ENCODE measurements around the gene TGFA.

The TGFA gene

GRCh38 chr2:70523996-70524965 is 29.3 kb downstream of the TGFA start:
- no peak for DNase-seq (ENCODE audit: low read depth)

GRCh38 chr2:70523672-70523995 is 30.0 kb downstream of the TGFA start:
- no peak for DNase-seq (ENCODE audit: low read depth)

- DNase-seq (ENCODE audit: low read depth): no peak
Observed at GRCh38 chr2:70522627-70523026, 31.0 kb downstream of the TGFA start.

GRCh38 chr2:70520825-70521224 is 32.8 kb downstream of the TGFA start:
- no peak for DNase-seq (ENCODE audit: low read depth)

GRCh38 chr2:70519453-70519852 is 34.2 kb downstream of the TGFA start:
- DNase-seq (ENCODE audit: low read depth): no peak

GRCh38 chr2:70518557-70518956 is 35.1 kb downstream of the TGFA start:
- no peak for DNase-seq (ENCODE audit: low read depth)

GRCh38 chr2:70517804-70518203 is 35.8 kb downstream of the TGFA start:
- no peak for DNase-seq (ENCODE audit: low read depth)

- DNase-seq (ENCODE audit: low read depth): no peak
Observed at GRCh38 chr2:70516596-70516995, 37.0 kb downstream of the TGFA start.

- DNase-seq (ENCODE audit: low read depth): no peak
Observed at GRCh38 chr2:70515938-70516337, 37.7 kb downstream of the TGFA start.

- DNase-seq (ENCODE audit: low read depth): no peak
Observed at GRCh38 chr2:70514612-70515055, 39.0 kb downstream of the TGFA start.

- DNase-seq (ENCODE audit: low read depth): no peak
Observed at GRCh38 chr2:70513738-70514137, 39.9 kb downstream of the TGFA start.

- no peak for DNase-seq (ENCODE audit: low read depth)
Observed at GRCh38 chr2:70511971-70512729, 41.5 kb downstream of the TGFA start.

- no peak for DNase-seq (ENCODE audit: low read depth)
Observed at GRCh38 chr2:70510313-70510712, 43.3 kb downstream of the TGFA start.

GRCh38 chr2:70509565-70509964 is 44.1 kb downstream of the TGFA start:
- no peak for DNase-seq (ENCODE audit: low read depth)

- DNase-seq (ENCODE audit: low read depth): no peak
Observed at GRCh38 chr2:70508711-70509462, 44.7 kb downstream of the TGFA start.

GRCh38 chr2:70505613-70506391 is 47.8 kb downstream of the TGFA start:
- DNase-seq (ENCODE audit: low read depth): no peak

GRCh38 chr2:70504750-70505149 is 48.9 kb downstream of the TGFA start:
- DNase-seq (ENCODE audit: low read depth): no peak

- no peak for DNase-seq (ENCODE audit: low read depth)
Observed at GRCh38 chr2:70503896-70504295, 49.7 kb downstream of the TGFA start.

- no peak for DNase-seq (ENCODE audit: low read depth)
Observed at GRCh38 chr2:70501728-70502127, 51.9 kb downstream of the TGFA start.

GRCh38 chr2:70501215-70501614 is 52.4 kb downstream of the TGFA start:
- DNase-seq (ENCODE audit: low read depth): no peak

- DNase-seq (ENCODE audit: low read depth): no peak
Observed at GRCh38 chr2:70499253-70499652, 54.4 kb downstream of the TGFA start.

GRCh38 chr2:70498528-70498927 is 55.1 kb downstream of the TGFA start:
- no peak for DNase-seq (ENCODE audit: low read depth)

Measured in stimulated activated CD8-positive, alpha-beta memory T cell treated with anti-CD3 and anti-CD28 coated beads, Interleukin-15, amount 100 ng/mL, for 1 hour (primary cell).